Esophagus squamous epithelium (tissue), 5 donors: ENCODE measurements around the gene SHISAL1. TPM values are rescaled to one million over a fixed set of nuclear protein-coding genes. Genes with fewer than 3 reads are reported as not detected.

Source experiments
- DNase-seq: peaks from one replicate; lab custom pipeline; 2025; lab: John Stamatoyannopoulos, UW
- H3K27ac ChIP-seq, 4 donors: fragments of 200-600 bp; sonication (generic); one replicate each; pipeline ENCODE4 v1.5.1; 2016 to 2019; ENCODE audit warnings: mild to moderate bottlenecking in 1 of 4
- H3K27me3 ChIP-seq, 4 donors: fragments of 200-600 bp; sonication (generic); 1 replicate in 3 of 4; 2 replicates in 1 of 4; pipeline versions ENCODE4 v1.5.1 to v1.6.0; 2017 to 2021; ENCODE audit warnings: antibody characterized with exemption in 1 of 4
- H3K36me3 ChIP-seq, 3 donors: fragments of 200-600 bp; sonication (generic); one replicate each; pipeline ENCODE4 v1.5.1; 2016 to 2019
- H3K4me1 ChIP-seq, 3 donors: fragments of 200-600 bp; sonication (generic); one replicate each; pipeline ENCODE4 v1.5.1; 2017 to 2019
- H3K4me3 ChIP-seq, 4 donors: fragments of 200-600 bp; sonication (generic); 1 replicate in 3 of 4; 2 replicates in 1 of 4; pipeline ENCODE4 v1.5.1; 2016 to 2019; ENCODE audit warnings: mild to moderate bottlenecking in 2 of 4, moderate library complexity in 1 of 4
- H3K9me3 ChIP-seq, 3 donors: fragments of 200-600 bp; sonication (generic); one replicate each; pipeline ENCODE4 v1.5.1; 2016 to 2019
- CTCF ChIP-seq, 6 experiments: fragments of 450-650 bp in 4 of 6; fragments of 200-600 bp in 2 of 6; sonication (generic) in 2 of 6; IDR thresholded peaks; one replicate each; pipeline ENCODE4 v1.5.1; 2016 to 2019; ENCODE audit warnings: antibody characterized with exemption in 6 of 6, mild to moderate bottlenecking in 4 of 6, moderate library complexity in 4 of 6
- POLR2A ChIP-seq, 4 donors: fragments of 450-650 bp; IDR thresholded peaks; one replicate each; pipeline ENCODE4 v1.6.1; 2017; ENCODE audit warnings: antibody characterized with exemption in 4 of 4, mild to moderate bottlenecking in 4 of 4, moderate library complexity in 3 of 4
- WGBS, 2 donors: methylation state at CpG; one replicate each; pipeline ENCODE4 v1.1.5; 2018; 5-methylcytosine and 5-hydroxymethylcytosine counted together
- intact Hi-C: fragments of 100-400 bp; cut with DNase I; formaldehyde crosslinking; loops from one replicate; pipeline ENCODE4 v1.15.0; 2022
- total RNA-seq, 4 donors: library from RNA; depleted of rRNA; stranded (reverse); fragments of >200 nt; gene quantifications; one replicate each; pipeline ENCODE4 v1.1.0, GENCODE V29; 2016
- donor health status: DM: yes; HTN: yes; CAD: no.

SHISAL1 gene
- total RNA-seq, 4 donors from 2014 or later, result 0.08 to 1.3 (median 0.31) TPM

- intact Hi-C loops, result no loop called here
- TF ChIP-seq POLR2A (IDR thresholded peaks at IDR 0.05) (no peak), CTCF (IDR thresholded peaks at IDR 0.05) (no peak)
- Histone ChIP-seq H3K27ac (no peak overlapping the region), H3K36me3 (no peaks in the 10 kb centered on the region), H3K27me3 (peaks cover 0 to 96% (median 0%) of the 10 kb centered on the region in 4 donors), H3K9me3 (no peaks in the 10 kb centered on the region), H3K4me1 (peaks cover 0 to 11% (median 7%) of the 10 kb centered on the region in 3 donors), H3K4me3 (no peak overlapping the region)
- DNase-seq, result no peak
- 60% methylated on average over 1 to 5 of the region's 6 CpGs for WGBS, 2 donors
Observed at GRCh38 chr22:44351037-44351436, 38.3 kb upstream of the SHISAL1 start.

- H3K4me3 ChIP-seq, result no peak overlapping the region
- TF ChIP-seq CTCF (IDR thresholded peaks at IDR 0.05) (no peak), POLR2A (IDR thresholded peaks at IDR 0.05) (no peak)
- 38 to 76% methylated on average over 1 to 3 of the region's 5 CpGs for WGBS, 2 donors
- H3K27me3 ChIP-seq, result peaks cover 0 to 96% (median 0%) of the 10 kb centered on the region in 4 donors
- intact Hi-C loops, result no loop called here
- H3K4me1 ChIP-seq, result peaks cover 0 to 11% (median 7%) of the 10 kb centered on the region in 3 donors
- H3K27ac ChIP-seq, result no peak overlapping the region
- no peaks in the 10 kb centered on the region for H3K9me3 ChIP-seq
- no peaks in the 10 kb centered on the region for H3K36me3 ChIP-seq
- DNase-seq, result no peak
Observed at GRCh38 chr22:44349594-44349993, 36.8 kb upstream of the SHISAL1 start.

- TF ChIP-seq POLR2A (IDR thresholded peaks at IDR 0.05), result no peak
- TF ChIP-seq CTCF (IDR thresholded peaks at IDR 0.05), result no peak
- 54 to 65% methylated on average over 5 to 10 of the region's 19 CpGs for WGBS, 2 donors
- Histone ChIP-seq H3K27ac (no peak overlapping the region), H3K4me3 (no peak overlapping the region), H3K36me3 (no peaks in the 10 kb centered on the region), H3K27me3 (peaks cover 0 to 97% (median 0%) of the 10 kb centered on the region in 4 donors), H3K4me1 (peaks cover 0 to 11% (median 7%) of the 10 kb centered on the region in 3 donors), H3K9me3 (no peaks in the 10 kb centered on the region)
- intact Hi-C loops, result no loop called here
- no peak for DNase-seq
Observed at GRCh38 chr22:44348971-44349560, 36.3 kb upstream of the SHISAL1 start.

- TF ChIP-seq POLR2A (IDR thresholded peaks at IDR 0.05), result no peak
- TF ChIP-seq CTCF (IDR thresholded peaks at IDR 0.05), result no peak
- no peaks in the 10 kb centered on the region for H3K9me3 ChIP-seq
- no peak overlapping the region for H3K4me3 ChIP-seq
- H3K27ac ChIP-seq, result no peak overlapping the region
- peaks cover 0 to 11% (median 7%) of the 10 kb centered on the region in 3 donors for H3K4me1 ChIP-seq
- peaks cover 0 to 95% (median 0%) of the 10 kb centered on the region in 4 donors for H3K27me3 ChIP-seq
- DNase-seq, result no peak
- 82 to 100% methylated on average over 2 to 4 of the region's 6 CpGs for WGBS, 2 donors
- H3K36me3 ChIP-seq, result no peaks in the 10 kb centered on the region
- intact Hi-C loops, result no loop called here
Observed at GRCh38 chr22:44347549-44347948, 34.8 kb upstream of the SHISAL1 start.

GRCh38 chr22:44347080-44347479 is 34.3 kb upstream of the SHISAL1 start:
- no peak for TF ChIP-seq POLR2A (IDR thresholded peaks at IDR 0.05)
- TF ChIP-seq CTCF (IDR thresholded peaks at IDR 0.05), result no peak

More at GRCh38 chr22:44347080-44347479, 34.3 kb upstream of the SHISAL1 start:
- peaks cover 0 to 93% (median 0%) of the 10 kb centered on the region in 4 donors for H3K27me3 ChIP-seq
- no peak for DNase-seq
- no peak overlapping the region for H3K27ac ChIP-seq
- intact Hi-C loops, result no loop called here
- H3K9me3 ChIP-seq, result no peaks in the 10 kb centered on the region
- 84 to 89% methylated on average over 4 to 10 of the region's 10 CpGs for WGBS, 2 donors
- no peaks in the 10 kb centered on the region for H3K36me3 ChIP-seq
- H3K4me3 ChIP-seq, result no peak overlapping the region
- H3K4me1 ChIP-seq, result peaks cover 0 to 10% (median 5%) of the 10 kb centered on the region in 3 donors
